ENCODE results near the gene OPCML.

The OPCML gene

GRCh38 chr11:132719684-132720083 is 812.6 kb downstream of the OPCML start:
- no peak for DNase-seq (ENCODE audit: low read depth)
- H3K4me3 ChIP-seq (ENCODE audit: low read length): no peak overlapping the region
- TF ChIP-seq CTCF (IDR thresholded peaks at IDR 0.05; ENCODE audit: insufficient read depth, low read depth, low read length, missing control alignments): no peak

GRCh38 chr11:132718711-132719671 is 813.3 kb downstream of the OPCML start:
- no peak overlapping the region for H3K4me3 ChIP-seq (ENCODE audit: low read length)
- no peak for DNase-seq (ENCODE audit: low read depth)
- TF ChIP-seq CTCF (IDR thresholded peaks at IDR 0.05; ENCODE audit: insufficient read depth, low read depth, low read length, missing control alignments): no peak

- no peak for TF ChIP-seq CTCF (IDR thresholded peaks at IDR 0.05; ENCODE audit: insufficient read depth, low read depth, low read length, missing control alignments)
- no peak overlapping the region for H3K4me3 ChIP-seq (ENCODE audit: low read length)
- DNase-seq (ENCODE audit: low read depth): no peak
Measured at GRCh38 chr11:132717824-132718223, 814.5 kb downstream of the OPCML start.

GRCh38 chr11:132716037-132716436 is 816.3 kb downstream of the OPCML start:
- no peak for TF ChIP-seq CTCF (IDR thresholded peaks at IDR 0.05; ENCODE audit: insufficient read depth, low read depth, low read length, missing control alignments)
- no peak for DNase-seq (ENCODE audit: low read depth)
- H3K4me3 ChIP-seq (ENCODE audit: low read length): no peak overlapping the region

GRCh38 chr11:132714859-132715440 is 817.4 kb downstream of the OPCML start:
- no peak overlapping the region for H3K4me3 ChIP-seq (ENCODE audit: low read length)
- no peak for DNase-seq (ENCODE audit: low read depth)
- TF ChIP-seq CTCF (IDR thresholded peaks at IDR 0.05; ENCODE audit: insufficient read depth, low read depth, low read length, missing control alignments): no peak

GRCh38 chr11:132712466-132712865 is 819.8 kb downstream of the OPCML start:
- no peak overlapping the region for H3K4me3 ChIP-seq (ENCODE audit: low read length)
- TF ChIP-seq CTCF (IDR thresholded peaks at IDR 0.05; ENCODE audit: insufficient read depth, low read depth, low read length, missing control alignments): no peak
- no peak for DNase-seq (ENCODE audit: low read depth)

Data from epithelial cell of esophagus (primary cell).